Panc1 (cell line): ENCODE results near the gene BACH2.

Source experiments
- POLR2AphosphoS5 ChIP-seq: IDR thresholded peaks from 2 replicates; pipeline ENCODE4 v1.6.1; 2012; ENCODE audit warnings: mild to moderate bottlenecking, low read depth, low read length, moderate library complexity
- REST ChIP-seq, 2 experiments: IDR thresholded peaks; 2 replicates each; pipeline ENCODE4 v1.6.1; 2011 to 2012; ENCODE audit warnings: low read depth in 2 of 2, control low read depth in 1 of 2, low read length in 1 of 2, mild to moderate bottlenecking in 1 of 2, moderate library complexity in 1 of 2; ENCODE audit not compliant: insufficient read depth in 1 of 2
- SIN3A ChIP-seq: IDR thresholded peaks from 2 replicates; pipeline ENCODE4 v1.6.1; 2012; ENCODE audit warnings: low read depth, mild to moderate bottlenecking, low read length, moderate library complexity, borderline replicate concordance; ENCODE audit not compliant: insufficient read depth
- TCF7L2 ChIP-seq: IDR thresholded peaks from 2 replicates; pipeline ENCODE4 v1.6.1; 2011; ENCODE audit warnings: mild to moderate bottlenecking, low read depth, low read length, inconsistent platforms
- TF ChIP-seq, protein P1 (sequence below): fragments of 450-650 bp; IDR thresholded peaks from 2 replicates; pipeline ENCODE4 v1.5.1; 2017; ENCODE audit warnings: mild to moderate bottlenecking

DNA sequence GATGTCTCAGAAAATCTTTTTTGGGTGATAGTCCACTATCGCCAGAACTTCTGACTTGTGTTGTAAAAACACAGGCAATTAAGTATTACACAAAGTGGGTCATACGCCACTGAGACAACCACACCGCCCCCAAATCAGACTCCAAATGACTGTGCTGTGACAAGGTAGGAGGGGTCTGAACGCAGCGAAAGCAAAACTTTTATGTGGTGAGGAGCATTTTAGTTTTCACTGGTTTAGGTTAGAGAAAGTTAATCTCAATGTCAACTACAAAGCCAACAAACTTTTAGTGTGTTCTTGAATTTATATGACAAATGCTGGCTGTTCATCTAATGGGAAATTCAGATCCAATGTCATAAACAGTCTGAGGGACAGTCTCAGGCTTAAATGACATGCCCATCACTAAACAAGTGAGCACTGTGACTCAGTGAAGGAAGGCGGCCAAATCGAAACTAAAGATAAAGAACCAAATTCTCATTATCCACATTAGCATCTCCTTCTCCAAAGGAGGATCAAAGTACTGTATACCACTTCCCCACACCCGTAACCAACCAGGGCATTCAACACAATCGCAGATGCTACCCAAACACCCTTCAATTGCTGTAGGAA is 215.7 kb downstream of the BACH2 start:
- TF ChIP-seq POLR2AphosphoS5 (no peak), TCF7L2 (no peak), REST (IDR thresholded peaks at IDR 0.05; ENCODE audit: insufficient read depth in 1 of 2, low read depth in 2 of 2, low read length in 1 of 2) (no peak), SIN3A (no peak)
- TF ChIP-seq, protein P1, sequence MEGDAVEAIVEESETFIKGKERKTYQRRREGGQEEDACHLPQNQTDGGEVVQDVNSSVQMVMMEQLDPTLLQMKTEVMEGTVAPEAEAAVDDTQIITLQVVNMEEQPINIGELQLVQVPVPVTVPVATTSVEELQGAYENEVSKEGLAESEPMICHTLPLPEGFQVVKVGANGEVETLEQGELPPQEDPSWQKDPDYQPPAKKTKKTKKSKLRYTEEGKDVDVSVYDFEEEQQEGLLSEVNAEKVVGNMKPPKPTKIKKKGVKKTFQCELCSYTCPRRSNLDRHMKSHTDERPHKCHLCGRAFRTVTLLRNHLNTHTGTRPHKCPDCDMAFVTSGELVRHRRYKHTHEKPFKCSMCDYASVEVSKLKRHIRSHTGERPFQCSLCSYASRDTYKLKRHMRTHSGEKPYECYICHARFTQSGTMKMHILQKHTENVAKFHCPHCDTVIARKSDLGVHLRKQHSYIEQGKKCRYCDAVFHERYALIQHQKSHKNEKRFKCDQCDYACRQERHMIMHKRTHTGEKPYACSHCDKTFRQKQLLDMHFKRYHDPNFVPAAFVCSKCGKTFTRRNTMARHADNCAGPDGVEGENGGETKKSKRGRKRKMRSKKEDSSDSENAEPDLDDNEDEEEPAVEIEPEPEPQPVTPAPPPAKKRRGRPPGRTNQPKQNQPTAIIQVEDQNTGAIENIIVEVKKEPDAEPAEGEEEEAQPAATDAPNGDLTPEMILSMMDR: no peak
